ENCODE data around the gene EPB41. TPM values are rescaled to one million over a fixed set of nuclear protein-coding genes. Genes with fewer than 3 reads are reported as not detected.

The EPB41 gene
- total RNA-seq, 5 donors from 2014 or later (not counting 1 experiment from before 2014, with no cell fraction given), result 199 to 257 (median 241) TPM

- H3K36me3 Mint-ChIP-seq, result peaks cover 4% of the 10 kb centered on the region
- H3K9me3 ChIP-seq, result no peaks in the 10 kb centered on the region
- ATAC-seq (replicated peaks in 1 of 4) (no peak), DNase-seq (no peak)
- H3K4me3 Mint-ChIP-seq, result peak overlapping the region; percentile 84 to 94 (median 92)
- H3K27ac ChIP-seq (ENCODE audit: low read length), result no peak overlapping the region
- ChIA-PET POLR2A (no interaction called here), CTCF (interaction anchor here in 1 of 2 donors (0.6 kb wide), 1 partner anchor 285 kb away, joined by 4 read pairs; no protein-coding TSS in a partner anchor)
- 98% methylated on average over 5 of the region's 5 CpGs for WGBS (ENCODE audit: insufficient coverage)
- no peaks in the 10 kb centered on the region for H3K27me3 ChIP-seq (replicated peaks in 1 of 2; ENCODE audit: control insufficient read depth in 2 of 2, extremely low read depth in 1 of 2, insufficient read depth in 2 of 2, low read length in 1 of 2)
- H3K9me3 Mint-ChIP-seq, result no peaks in the 10 kb centered on the region
- H3K27ac Mint-ChIP-seq, result peak overlapping the region in 1 of 2 donors; percentile 39
- peaks cover 3 to 4% of the 10 kb centered on the region in 2 donors for H3K36me3 ChIP-seq (ENCODE audit: control insufficient read depth in 2 of 2, extremely low read depth in 1 of 2, insufficient read depth in 1 of 2, low read length in 1 of 2)
- H3K4me1 ChIP-seq (ENCODE audit: control insufficient read depth in 1 of 2, extremely low read depth in 1 of 2, insufficient read depth in 2 of 2, low read length in 2 of 2), result peaks cover 25 to 45% of the 10 kb centered on the region in 2 experiments
- H3K4me3 ChIP-seq (ENCODE audit: control insufficient read depth in 1 of 2, extremely low read depth in 1 of 2, low read length in 1 of 2), result no peak overlapping the region
- no peaks in the 10 kb centered on the region for H3K27me3 Mint-ChIP-seq
- H3K4me1 Mint-ChIP-seq, result peaks cover 54 to 60% (median 54%) of the 10 kb centered on the region in 3 donors
Observed at GRCh38 chr1:28889357-28889756, 25.0 kb upstream of the EPB41 start.

GRCh38 chr1:28890435-28890834 is 23.9 kb upstream of the EPB41 start:
- Histone ChIP-seq H3K27me3 (replicated peaks in 1 of 2; ENCODE audit: control insufficient read depth in 2 of 2, extremely low read depth in 1 of 2, insufficient read depth in 2 of 2, low read length in 1 of 2) (no peaks in the 10 kb centered on the region), H3K27ac (ENCODE audit: low read length) (no peak overlapping the region), H3K9me3 (no peaks in the 10 kb centered on the region), H3K4me1 (ENCODE audit: control insufficient read depth in 1 of 2, extremely low read depth in 1 of 2, insufficient read depth in 2 of 2, low read length in 2 of 2) (peaks cover 16 to 40% of the 10 kb centered on the region in 2 experiments), H3K36me3 (ENCODE audit: control insufficient read depth in 2 of 2, extremely low read depth in 1 of 2, insufficient read depth in 1 of 2, low read length in 1 of 2) (peaks cover 3 to 8% of the 10 kb centered on the region in 2 donors), H3K4me3 (ENCODE audit: control insufficient read depth in 1 of 2, extremely low read depth in 1 of 2, low read length in 1 of 2) (no peak overlapping the region)
- Mint-ChIP-seq H3K36me3 (peaks cover 7% of the 10 kb centered on the region), H3K27me3 (no peaks in the 10 kb centered on the region), H3K9me3 (no peaks in the 10 kb centered on the region), H3K27ac (peak overlapping the region in 1 of 2 donors; percentile 39), H3K4me1 (peaks cover 44 to 53% (median 48%) of the 10 kb centered on the region in 3 donors), H3K4me3 (no peak overlapping the region)
- ATAC-seq (replicated peaks in 1 of 4) (no peak), DNase-seq (no peak)
- POLR2A ChIA-PET, result no interaction called here
- CTCF ChIA-PET, result no interaction called here
- WGBS (ENCODE audit: insufficient coverage), result 100% methylated on average over 1 of the region's 8 CpGs

GRCh38 chr1:28890836-28891235 is 23.5 kb upstream of the EPB41 start:
- ChIA-PET POLR2A (interaction anchor here in 1 of 2 donors (0.5 kb wide), 1 partner anchor 50 kb away, joined by 3 read pairs; no protein-coding TSS in a partner anchor), CTCF (interaction anchor here in 1 of 2 donors (0.6 kb wide), 1 partner anchor 30 kb away, joined by 3 read pairs; no protein-coding TSS in a partner anchor)
- Mint-ChIP-seq H3K4me1 (peaks cover 42 to 49% (median 45%) of the 10 kb centered on the region in 3 donors), H3K27ac (peak overlapping the region in 1 of 2 donors; percentile 23), H3K36me3 (peaks cover 7% of the 10 kb centered on the region), H3K9me3 (no peaks in the 10 kb centered on the region), H3K4me3 (no peak overlapping the region), H3K27me3 (no peaks in the 10 kb centered on the region)
- H3K4me1 ChIP-seq (ENCODE audit: control insufficient read depth in 1 of 2, extremely low read depth in 1 of 2, insufficient read depth in 2 of 2, low read length in 2 of 2), result peaks cover 12 to 36% of the 10 kb centered on the region in 2 experiments
- H3K27ac ChIP-seq (ENCODE audit: low read length), result no peak overlapping the region
- ATAC-seq (replicated peaks in 1 of 4), result no peak
- peaks cover 3 to 8% of the 10 kb centered on the region in 2 donors for H3K36me3 ChIP-seq (ENCODE audit: control insufficient read depth in 2 of 2, extremely low read depth in 1 of 2, insufficient read depth in 1 of 2, low read length in 1 of 2)
- H3K9me3 ChIP-seq, result no peaks in the 10 kb centered on the region
- no peaks in the 10 kb centered on the region for H3K27me3 ChIP-seq (replicated peaks in 1 of 2; ENCODE audit: control insufficient read depth in 2 of 2, extremely low read depth in 1 of 2, insufficient read depth in 2 of 2, low read length in 1 of 2)
- WGBS (ENCODE audit: insufficient coverage), result 83% methylated on average over 2 of the region's 2 CpGs
- DNase-seq, result no peak
- no peak overlapping the region for H3K4me3 ChIP-seq (ENCODE audit: control insufficient read depth in 1 of 2, extremely low read depth in 1 of 2, low read length in 1 of 2)

GRCh38 chr1:28891256-28891655 is 23.1 kb upstream of the EPB41 start:
- no peaks in the 10 kb centered on the region for H3K27me3 Mint-ChIP-seq
- peaks cover 8 to 32% of the 10 kb centered on the region in 2 experiments for H3K4me1 ChIP-seq (ENCODE audit: control insufficient read depth in 1 of 2, extremely low read depth in 1 of 2, insufficient read depth in 2 of 2, low read length in 2 of 2)
- no CpG with 5 or more reads among the region's 2 CpGs for WGBS (ENCODE audit: insufficient coverage)
- peak overlapping the region in 1 of 2 donors; percentile 23 for H3K27ac Mint-ChIP-seq
- no peak overlapping the region for H3K27ac ChIP-seq (ENCODE audit: low read length)
- ChIA-PET POLR2A (interaction anchor here in 1 of 2 donors (0.5 kb wide), 1 partner anchor 50 kb away, joined by 3 read pairs; no protein-coding TSS in a partner anchor), CTCF (interaction anchor here in 1 of 2 donors (0.6 kb wide), 1 partner anchor 29 kb away, joined by 3 read pairs; no protein-coding TSS in a partner anchor)
- no peaks in the 10 kb centered on the region for H3K9me3 ChIP-seq
- peaks cover 7% of the 10 kb centered on the region for H3K36me3 Mint-ChIP-seq
- no peak for ATAC-seq (replicated peaks in 1 of 4)
- peaks cover 42 to 47% (median 43%) of the 10 kb centered on the region in 3 donors for H3K4me1 Mint-ChIP-seq
- H3K9me3 Mint-ChIP-seq, result no peaks in the 10 kb centered on the region
- DNase-seq, result no peak
- peaks cover 3 to 8% of the 10 kb centered on the region in 2 donors for H3K36me3 ChIP-seq (ENCODE audit: control insufficient read depth in 2 of 2, extremely low read depth in 1 of 2, insufficient read depth in 1 of 2, low read length in 1 of 2)
- H3K4me3 ChIP-seq (ENCODE audit: control insufficient read depth in 1 of 2, extremely low read depth in 1 of 2, low read length in 1 of 2), result no peak overlapping the region
- H3K27me3 ChIP-seq (replicated peaks in 1 of 2; ENCODE audit: control insufficient read depth in 2 of 2, extremely low read depth in 1 of 2, insufficient read depth in 2 of 2, low read length in 1 of 2), result no peaks in the 10 kb centered on the region
- no peak overlapping the region for H3K4me3 Mint-ChIP-seq

DNA sequence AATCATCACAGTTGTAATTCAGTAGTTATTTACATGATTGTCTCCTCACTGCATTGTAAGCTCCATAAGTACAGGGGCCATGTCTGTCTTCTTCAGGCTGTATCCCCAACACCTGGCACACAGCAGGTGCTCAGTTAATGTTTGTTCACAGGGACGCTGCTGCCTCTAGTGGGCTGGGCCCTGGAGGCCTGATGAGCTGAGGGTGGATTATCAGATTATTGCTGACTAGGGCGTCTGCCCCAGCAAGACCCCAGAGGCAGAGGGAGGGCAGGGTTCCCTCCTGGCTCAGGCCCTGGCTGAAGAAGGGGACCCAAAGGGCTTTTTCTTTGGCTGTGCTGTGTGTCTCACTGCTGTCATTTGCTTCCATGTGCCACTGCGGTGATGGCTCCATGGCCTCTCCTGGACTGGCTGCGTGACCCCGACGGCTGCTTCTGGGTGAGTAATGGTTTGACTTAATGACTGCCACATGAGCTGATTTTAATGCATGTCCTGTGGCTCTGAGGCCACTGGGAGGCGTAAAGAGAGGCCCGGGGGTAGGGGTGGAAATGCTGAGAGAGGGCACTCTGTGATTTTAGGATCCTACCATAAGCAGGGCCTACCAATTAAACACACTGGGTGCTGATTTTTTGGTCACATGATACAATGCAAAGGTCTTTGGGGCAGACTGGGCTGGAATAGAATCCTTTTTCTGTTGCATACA is 20.8 kb upstream of the EPB41 start:
- POLR2A ChIA-PET, result no interaction called here
- H3K36me3 ChIP-seq (ENCODE audit: control insufficient read depth in 2 of 2, extremely low read depth in 1 of 2, insufficient read depth in 1 of 2, low read length in 1 of 2), result peaks cover 3 to 8% of the 10 kb centered on the region in 2 donors
- H3K4me3 ChIP-seq (ENCODE audit: control insufficient read depth in 1 of 2, extremely low read depth in 1 of 2, low read length in 1 of 2), result no peak overlapping the region
- peaks cover 0 to 31% of the 10 kb centered on the region in 2 experiments for H3K4me1 ChIP-seq (ENCODE audit: control insufficient read depth in 1 of 2, extremely low read depth in 1 of 2, insufficient read depth in 2 of 2, low read length in 2 of 2)
- no peaks in the 10 kb centered on the region for H3K9me3 ChIP-seq
- 95% methylated on average over 6 of the region's 8 CpGs for WGBS (ENCODE audit: insufficient coverage)
- no peak overlapping the region for H3K27ac ChIP-seq (ENCODE audit: low read length)
- Mint-ChIP-seq H3K36me3 (peaks cover 7% of the 10 kb centered on the region), H3K27me3 (no peaks in the 10 kb centered on the region), H3K27ac (peak overlapping the region; percentile 15 to 45), H3K4me1 (peaks cover 45 to 53% (median 47%) of the 10 kb centered on the region in 3 donors), H3K4me3 (no peak overlapping the region), H3K9me3 (no peaks in the 10 kb centered on the region)
- DNase-seq (peak in 17 of 35 experiments; percentile 12 to 39 (median 28)), ATAC-seq (replicated peaks in 1 of 4) (peak in 2 of 4 experiments; percentile 29 to 64)
- H3K27me3 ChIP-seq (replicated peaks in 1 of 2; ENCODE audit: control insufficient read depth in 2 of 2, extremely low read depth in 1 of 2, insufficient read depth in 2 of 2, low read length in 1 of 2), result no peaks in the 10 kb centered on the region
- CTCF ChIA-PET, result interaction anchor here in 1 of 2 donors (0.6 to 1.7 kb wide), 5 partner anchors 12 to 446 kb away, joined by 3 to 6 read pairs (median 4); no protein-coding TSS in a partner anchor

GRCh38 chr1:28894785-28895184 is 19.6 kb upstream of the EPB41 start:
- H3K27me3 Mint-ChIP-seq, result no peaks in the 10 kb centered on the region
- H3K4me1 Mint-ChIP-seq, result peaks cover 44 to 53% (median 48%) of the 10 kb centered on the region in 3 donors
- peaks cover 7% of the 10 kb centered on the region for H3K36me3 Mint-ChIP-seq
- H3K36me3 ChIP-seq (ENCODE audit: control insufficient read depth in 2 of 2, extremely low read depth in 1 of 2, insufficient read depth in 1 of 2, low read length in 1 of 2), result peaks cover 3 to 8% of the 10 kb centered on the region in 2 donors
- ChIA-PET POLR2A (no interaction called here), CTCF (no interaction called here)
- ATAC-seq (replicated peaks in 1 of 4) (no peak), DNase-seq (no peak)
- H3K27ac Mint-ChIP-seq, result no peak overlapping the region
- H3K4me1 ChIP-seq (ENCODE audit: control insufficient read depth in 1 of 2, extremely low read depth in 1 of 2, insufficient read depth in 2 of 2, low read length in 2 of 2), result peaks cover 3 to 25% of the 10 kb centered on the region in 2 experiments
- H3K27ac ChIP-seq (ENCODE audit: low read length), result no peak overlapping the region
- no peaks in the 10 kb centered on the region for H3K9me3 ChIP-seq
- no peaks in the 10 kb centered on the region for H3K27me3 ChIP-seq (replicated peaks in 1 of 2; ENCODE audit: control insufficient read depth in 2 of 2, extremely low read depth in 1 of 2, insufficient read depth in 2 of 2, low read length in 1 of 2)
- H3K9me3 Mint-ChIP-seq, result no peaks in the 10 kb centered on the region
- no CpG with 5 or more reads among the region's 2 CpGs for WGBS (ENCODE audit: insufficient coverage)
- H3K4me3 Mint-ChIP-seq, result no peak overlapping the region
- no peak overlapping the region for H3K4me3 ChIP-seq (ENCODE audit: control insufficient read depth in 1 of 2, extremely low read depth in 1 of 2, low read length in 1 of 2)
